Right lobe of liver (tissue), 4 donors: Measurements from ENCODE around the gene RBM6.

Experiments
- CTCF ChIP-seq, 4 donors: fragments of 200-600 bp in 3 of 4; fragments of 450-650 bp in 1 of 4; IDR thresholded peaks; one replicate each; pipeline versions ENCODE4 v1.5.1 to v1.8.0; 2016 to 2022; ENCODE audit warnings: antibody characterized with exemption in 4 of 4, mild to moderate bottlenecking in 2 of 4
- POLR2A ChIP-seq: fragments of 450-650 bp; IDR thresholded peaks from one replicate; pipeline ENCODE4 v1.6.1; 2017; ENCODE audit warnings: antibody characterized with exemption, mild to moderate bottlenecking
- donor health status: DM: no; HTN: no; CAD: no.
- donor health status: DM: no; HTN: no; CAD: no.
- donor health status: DM: no; HTN: yes; CAD: no.

GRCh38 chr3:49937090-49937489 is 2.9 kb upstream of the RBM6 start:
- TF ChIP-seq CTCF (IDR thresholded peaks at IDR 0.05) (no peak), POLR2A (no peak)
